ENCODE measurements around the gene NELL1.

The NELL1 gene

GRCh38 chr11:21582791-21583190, 913.4 kb downstream of the NELL1 start:
- Histone ChIP-seq H3K4me2 (ENCODE audit: low read length) (no peak overlapping the region), H3K9me3 (replicated peaks; ENCODE audit: low read length) (no peaks in the 10 kb centered on the region), H3K9ac (ENCODE audit: low read depth, low read length) (no peak overlapping the region)

GRCh38 chr11:21588754-21589153, 919.4 kb downstream of the NELL1 start:
- no peak overlapping the region for H3K4me3 ChIP-seq (ENCODE audit: low read length)
- H3K9ac ChIP-seq (ENCODE audit: low read depth, low read length): no peak overlapping the region
- no peaks in the 10 kb centered on the region for H3K36me3 ChIP-seq (ENCODE audit: insufficient read depth, low read length)
- H3K4me2 ChIP-seq (ENCODE audit: low read length): no peak overlapping the region
- H3K4me1 ChIP-seq (ENCODE audit: control insufficient read depth, insufficient read depth, low read length): no peaks in the 10 kb centered on the region
- H3K27me3 ChIP-seq (ENCODE audit: control insufficient read depth, insufficient read depth, low read length): no peaks in the 10 kb centered on the region
- no peaks in the 10 kb centered on the region for H3K9me3 ChIP-seq (replicated peaks; ENCODE audit: low read length)

More at GRCh38 chr11:21582791-21583190, 913.4 kb downstream of the NELL1 start:
- H3K36me3 ChIP-seq (ENCODE audit: insufficient read depth, low read length): no peaks in the 10 kb centered on the region
- H3K27me3 ChIP-seq (ENCODE audit: control insufficient read depth, insufficient read depth, low read length): no peaks in the 10 kb centered on the region
- H3K4me1 ChIP-seq (ENCODE audit: control insufficient read depth, insufficient read depth, low read length): no peaks in the 10 kb centered on the region
- no peak overlapping the region for H3K4me3 ChIP-seq (ENCODE audit: low read length)

- Histone ChIP-seq H3K4me3 (ENCODE audit: low read length) (no peak overlapping the region), H3K4me2 (ENCODE audit: low read length) (no peak overlapping the region), H3K9me3 (replicated peaks; ENCODE audit: low read length) (no peaks in the 10 kb centered on the region), H3K27me3 (ENCODE audit: control insufficient read depth, insufficient read depth, low read length) (no peaks in the 10 kb centered on the region), H3K9ac (ENCODE audit: low read depth, low read length) (no peak overlapping the region), H3K36me3 (ENCODE audit: insufficient read depth, low read length) (no peaks in the 10 kb centered on the region), H3K4me1 (ENCODE audit: control insufficient read depth, insufficient read depth, low read length) (no peaks in the 10 kb centered on the region)
These were observed 933.3 kb downstream of the NELL1 start for GRCh38 chr11:21602699-21603098.

GRCh38 chr11:21603886-21604285, 934.5 kb downstream of the NELL1 start:
- H3K9me3 ChIP-seq (replicated peaks; ENCODE audit: low read length): no peaks in the 10 kb centered on the region
- no peaks in the 10 kb centered on the region for H3K36me3 ChIP-seq (ENCODE audit: insufficient read depth, low read length)
- no peak overlapping the region for H3K9ac ChIP-seq (ENCODE audit: low read depth, low read length)
- H3K4me1 ChIP-seq (ENCODE audit: control insufficient read depth, insufficient read depth, low read length): no peaks in the 10 kb centered on the region
- no peaks in the 10 kb centered on the region for H3K27me3 ChIP-seq (ENCODE audit: control insufficient read depth, insufficient read depth, low read length)
- no peak overlapping the region for H3K4me2 ChIP-seq (ENCODE audit: low read length)
- H3K4me3 ChIP-seq (ENCODE audit: low read length): no peak overlapping the region

GRCh38 chr11:21604564-21604963, 935.2 kb downstream of the NELL1 start:
- H3K27me3 ChIP-seq (ENCODE audit: control insufficient read depth, insufficient read depth, low read length): no peaks in the 10 kb centered on the region

GRCh38 chr11:21612326-21612725, 942.9 kb downstream of the NELL1 start:
- H3K9me3 ChIP-seq (replicated peaks; ENCODE audit: low read length): no peaks in the 10 kb centered on the region

More at GRCh38 chr11:21604564-21604963, 935.2 kb downstream of the NELL1 start:
- Histone ChIP-seq H3K36me3 (ENCODE audit: insufficient read depth, low read length) (no peaks in the 10 kb centered on the region), H3K4me1 (ENCODE audit: control insufficient read depth, insufficient read depth, low read length) (no peaks in the 10 kb centered on the region), H3K4me2 (ENCODE audit: low read length) (no peak overlapping the region), H3K9me3 (replicated peaks; ENCODE audit: low read length) (no peaks in the 10 kb centered on the region), H3K4me3 (ENCODE audit: low read length) (no peak overlapping the region), H3K9ac (ENCODE audit: low read depth, low read length) (no peak overlapping the region)

GRCh38 chr11:21614961-21615360, 945.6 kb downstream of the NELL1 start:
- H3K27me3 ChIP-seq (ENCODE audit: control insufficient read depth, insufficient read depth, low read length): no peaks in the 10 kb centered on the region
- no peak overlapping the region for H3K4me2 ChIP-seq (ENCODE audit: low read length)
- H3K9ac ChIP-seq (ENCODE audit: low read depth, low read length): no peak overlapping the region
- no peaks in the 10 kb centered on the region for H3K4me1 ChIP-seq (ENCODE audit: control insufficient read depth, insufficient read depth, low read length)
- no peaks in the 10 kb centered on the region for H3K9me3 ChIP-seq (replicated peaks; ENCODE audit: low read length)
- no peaks in the 10 kb centered on the region for H3K36me3 ChIP-seq (ENCODE audit: insufficient read depth, low read length)
- no peak overlapping the region for H3K4me3 ChIP-seq (ENCODE audit: low read length)

More at GRCh38 chr11:21612326-21612725, 942.9 kb downstream of the NELL1 start:
- Histone ChIP-seq H3K36me3 (ENCODE audit: insufficient read depth, low read length) (no peaks in the 10 kb centered on the region), H3K27me3 (ENCODE audit: control insufficient read depth, insufficient read depth, low read length) (no peaks in the 10 kb centered on the region), H3K4me3 (ENCODE audit: low read length) (no peak overlapping the region), H3K9ac (ENCODE audit: low read depth, low read length) (no peak overlapping the region), H3K4me1 (ENCODE audit: control insufficient read depth, insufficient read depth, low read length) (no peaks in the 10 kb centered on the region), H3K4me2 (ENCODE audit: low read length) (no peak overlapping the region)

- H3K36me3 ChIP-seq (ENCODE audit: insufficient read depth, low read length): no peaks in the 10 kb centered on the region
- no peaks in the 10 kb centered on the region for H3K4me1 ChIP-seq (ENCODE audit: control insufficient read depth, insufficient read depth, low read length)
- H3K4me2 ChIP-seq (ENCODE audit: low read length): no peak overlapping the region
- no peaks in the 10 kb centered on the region for H3K9me3 ChIP-seq (replicated peaks; ENCODE audit: low read length)
- H3K27me3 ChIP-seq (ENCODE audit: control insufficient read depth, insufficient read depth, low read length): no peaks in the 10 kb centered on the region
- no peak overlapping the region for H3K4me3 ChIP-seq (ENCODE audit: low read length)
- no peak overlapping the region for H3K9ac ChIP-seq (ENCODE audit: low read depth, low read length)
These were observed 946.6 kb downstream of the NELL1 start for GRCh38 chr11:21615955-21616371.

- H3K36me3 ChIP-seq (ENCODE audit: insufficient read depth, low read length): no peaks in the 10 kb centered on the region
- H3K4me1 ChIP-seq (ENCODE audit: control insufficient read depth, insufficient read depth, low read length): no peaks in the 10 kb centered on the region
- H3K4me3 ChIP-seq (ENCODE audit: low read length): no peak overlapping the region
- peaks cover 2% of the 10 kb centered on the region for H3K9me3 ChIP-seq (replicated peaks; ENCODE audit: low read length)
- no peak overlapping the region for H3K9ac ChIP-seq (ENCODE audit: low read depth, low read length)
- no peaks in the 10 kb centered on the region for H3K27me3 ChIP-seq (ENCODE audit: control insufficient read depth, insufficient read depth, low read length)
- no peak overlapping the region for H3K4me2 ChIP-seq (ENCODE audit: low read length)
These were observed 953.2 kb downstream of the NELL1 start for GRCh38 chr11:21622566-21622965.

GRCh38 chr11:21622995-21623394, 953.6 kb downstream of the NELL1 start:
- Histone ChIP-seq H3K27me3 (ENCODE audit: control insufficient read depth, insufficient read depth, low read length) (no peaks in the 10 kb centered on the region), H3K9ac (ENCODE audit: low read depth, low read length) (no peak overlapping the region), H3K9me3 (replicated peaks; ENCODE audit: low read length) (peaks cover 2% of the 10 kb centered on the region), H3K36me3 (ENCODE audit: insufficient read depth, low read length) (no peaks in the 10 kb centered on the region), H3K4me3 (ENCODE audit: low read length) (no peak overlapping the region), H3K4me2 (ENCODE audit: low read length) (no peak overlapping the region), H3K4me1 (ENCODE audit: control insufficient read depth, insufficient read depth, low read length) (no peaks in the 10 kb centered on the region)
